ENCODE data around the gene PRR36.

DNA sequence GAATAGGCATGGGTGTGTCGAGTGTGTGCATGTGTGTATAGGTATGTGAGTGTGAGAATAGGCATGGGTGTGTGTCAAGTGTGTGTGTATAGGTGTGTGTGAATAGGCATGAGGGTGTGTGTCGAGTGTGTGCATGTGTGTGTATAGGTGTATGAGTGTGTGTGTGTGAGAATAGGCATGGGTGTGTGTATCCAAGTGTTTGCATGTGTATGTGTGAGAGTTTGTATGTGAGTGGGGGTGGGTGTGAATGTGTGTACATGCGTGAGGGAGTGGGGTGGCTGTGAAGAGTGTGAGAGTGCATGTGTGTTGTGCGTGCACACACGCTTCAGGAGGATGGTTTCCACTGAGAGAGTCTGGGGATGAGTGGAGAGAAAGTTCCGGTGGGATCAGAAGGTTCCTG, 30.7 kb downstream of the PRR36 start:
- TF ChIP-seq, protein P1, sequence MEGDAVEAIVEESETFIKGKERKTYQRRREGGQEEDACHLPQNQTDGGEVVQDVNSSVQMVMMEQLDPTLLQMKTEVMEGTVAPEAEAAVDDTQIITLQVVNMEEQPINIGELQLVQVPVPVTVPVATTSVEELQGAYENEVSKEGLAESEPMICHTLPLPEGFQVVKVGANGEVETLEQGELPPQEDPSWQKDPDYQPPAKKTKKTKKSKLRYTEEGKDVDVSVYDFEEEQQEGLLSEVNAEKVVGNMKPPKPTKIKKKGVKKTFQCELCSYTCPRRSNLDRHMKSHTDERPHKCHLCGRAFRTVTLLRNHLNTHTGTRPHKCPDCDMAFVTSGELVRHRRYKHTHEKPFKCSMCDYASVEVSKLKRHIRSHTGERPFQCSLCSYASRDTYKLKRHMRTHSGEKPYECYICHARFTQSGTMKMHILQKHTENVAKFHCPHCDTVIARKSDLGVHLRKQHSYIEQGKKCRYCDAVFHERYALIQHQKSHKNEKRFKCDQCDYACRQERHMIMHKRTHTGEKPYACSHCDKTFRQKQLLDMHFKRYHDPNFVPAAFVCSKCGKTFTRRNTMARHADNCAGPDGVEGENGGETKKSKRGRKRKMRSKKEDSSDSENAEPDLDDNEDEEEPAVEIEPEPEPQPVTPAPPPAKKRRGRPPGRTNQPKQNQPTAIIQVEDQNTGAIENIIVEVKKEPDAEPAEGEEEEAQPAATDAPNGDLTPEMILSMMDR (conservative IDR thresholded peaks at IDR 0.05), result no peak
- TF ChIP-seq EZH2 (IDR thresholded peaks at IDR 0.05; ENCODE audit: low read depth), result no peak
